Measurements from ENCODE around the gene DACT3.
A peak's percentile ranks its signal among the peaks of the same experiment; 100 is the strongest.

DACT3 gene

GRCh38 chr19:46661020-46661731 is at the start of gene DACT3:
DACT3 (minus strand) TSS chr19:46661182; CDS start chr19:46661064, 118 bp downstream.
- DNase-seq (ENCODE audit: low read depth, low spot score) = peak; percentile 100

GRCh38 chr19:46710687-46711086 is 49.7 kb upstream of the DACT3 start:
- DNase-seq (ENCODE audit: low read depth, low spot score) = peak; percentile 58

- DNase-seq (ENCODE audit: low read depth, low spot score) = peak; percentile 91
These were observed 43.5 kb upstream of the DACT3 start for GRCh38 chr19:46704379-46705076.

GRCh38 chr19:46700704-46701103 is 39.7 kb upstream of the DACT3 start:
- DNase-seq (ENCODE audit: low read depth, low spot score) = no peak

- DNase-seq (ENCODE audit: low read depth, low spot score) = no peak
These were observed 37.7 kb upstream of the DACT3 start for GRCh38 chr19:46698395-46699321.

GRCh38 chr19:46697204-46697960 is 36.4 kb upstream of the DACT3 start:
- DNase-seq (ENCODE audit: low read depth, low spot score) = peak; percentile 98

- no peak for DNase-seq (ENCODE audit: low read depth, low spot score)
These were observed 35.9 kb upstream of the DACT3 start for GRCh38 chr19:46696866-46697203.

- peak; percentile 80 for DNase-seq (ENCODE audit: low read depth, low spot score)
These were observed 35.1 kb upstream of the DACT3 start for GRCh38 chr19:46696052-46696451.

GRCh38 chr19:46693760-46694159 is 32.8 kb upstream of the DACT3 start:
- no peak for DNase-seq (ENCODE audit: low read depth, low spot score)

GRCh38 chr19:46692918-46693722 is 32.1 kb upstream of the DACT3 start:
- DNase-seq (ENCODE audit: low read depth, low spot score) = no peak

GRCh38 chr19:46691948-46692347 is 31.0 kb upstream of the DACT3 start:
- DNase-seq (ENCODE audit: low read depth, low spot score) = no peak

GRCh38 chr19:46691104-46691503 is 30.1 kb upstream of the DACT3 start:
- no peak for DNase-seq (ENCODE audit: low read depth, low spot score)

- DNase-seq (ENCODE audit: low read depth, low spot score) = no peak
These were observed 28.4 kb upstream of the DACT3 start for GRCh38 chr19:46689358-46689757.

GRCh38 chr19:46687438-46688145 is 26.6 kb upstream of the DACT3 start:
- DNase-seq (ENCODE audit: low read depth, low spot score) = no peak

- no peak for DNase-seq (ENCODE audit: low read depth, low spot score)
These were observed 24.2 kb upstream of the DACT3 start for GRCh38 chr19:46685189-46685588.

- peak; percentile 82 for DNase-seq (ENCODE audit: low read depth, low spot score)
These were observed 17.2 kb upstream of the DACT3 start for GRCh38 chr19:46678110-46678732.

- peak; percentile 82 for DNase-seq (ENCODE audit: low read depth, low spot score)
These were observed 13.6 kb upstream of the DACT3 start for GRCh38 chr19:46674416-46675178.

GRCh38 chr19:46670813-46671212 is 9.8 kb upstream of the DACT3 start:
- DNase-seq (ENCODE audit: low read depth, low spot score) = no peak

GRCh38 chr19:46668662-46669061 is 7.7 kb upstream of the DACT3 start:
- DNase-seq (ENCODE audit: low read depth, low spot score) = no peak

Measured in ELF-1 (cell line).